Kidney (tissue), 14 donors: Measurements from ENCODE around the gene COL4A2. TPM values are rescaled to one million over a fixed set of nuclear protein-coding genes. Genes with fewer than 3 reads are reported as not detected.

Source experiments
- DNase-seq, 5 donors: peaks; one replicate each; pipeline ENCODE4 v3.0.0-alpha.2; 2013 to 2020
- FAIRE-seq: peaks from 2 replicates; lab custom pipeline; 2012; peaks lifted over from hg19 to GRCh38; lab: Jason Lieb, UNC
- H3K27ac ChIP-seq, 2 donors: one replicate each; pipeline ENCODE4 v1.7.0; 2013; ENCODE audit warnings: low read depth in 2 of 2, low read length in 2 of 2, inconsistent platforms in 1 of 2
- H3K27me3 ChIP-seq: one replicate; pipeline ENCODE4 v1.7.1; 2013; ENCODE audit warnings: low read length, inconsistent platforms; ENCODE audit not compliant: control insufficient read depth, insufficient read depth
- H3K36me3 ChIP-seq, 3 donors: one replicate each; pipeline versions ENCODE4 v1.7.0 to v1.7.1; 2013; ENCODE audit warnings: low read length in 3 of 3, control low read depth in 1 of 3, inconsistent platforms in 1 of 3; ENCODE audit not compliant: insufficient read depth in 3 of 3, control insufficient read depth in 2 of 3
- H3K4me1 ChIP-seq, 3 donors: one replicate each; pipeline versions ENCODE4 v1.7.0 to v1.7.1; 2013; ENCODE audit warnings: low read length in 3 of 3, inconsistent platforms in 1 of 3, low read depth in 1 of 3; ENCODE audit not compliant: control insufficient read depth in 2 of 3, insufficient read depth in 2 of 3
- H3K4me3 ChIP-seq, 3 donors: one replicate each; pipeline versions ENCODE4 v1.7.0 to v1.8.1; 2013; ENCODE audit warnings: low read length in 3 of 3, control low read depth in 1 of 3, inconsistent platforms in 1 of 3
- H3K9ac ChIP-seq, 3 donors: one replicate each; pipeline versions ENCODE4 v1.7.0 to v1.7.1; 2013; ENCODE audit warnings: low read length in 3 of 3, control low read depth in 1 of 3, inconsistent platforms in 1 of 3
- H3K9me3 ChIP-seq, 3 donors: one replicate each; pipeline versions ENCODE4 v1.7.0 to v1.7.1; 2013; ENCODE audit warnings: low read length in 3 of 3, control low read depth in 1 of 3, inconsistent platforms in 1 of 3; ENCODE audit not compliant: control insufficient read depth in 2 of 3, insufficient read depth in 1 of 3
- CTCF ChIP-seq: IDR thresholded peaks from 3 replicates; pipeline ENCODE4 v1.5.1; 2012; ENCODE audit warnings: mild to moderate bottlenecking, moderate library complexity, borderline replicate concordance; ENCODE audit not compliant: insufficient read depth; ENCODE audit errors: extremely low read depth
- intact Hi-C: fragments of 100-400 bp; cut with DNase I; formaldehyde crosslinking; loops from one replicate; pipeline ENCODE4 v1.11.1; 2022
- polyA plus RNA-seq: library from polyadenylated mRNA; stranded (reverse); fragments of 350-450 nt; fragmentation: Illumina TruSeq; extraction: RNeasy Lipid Tissue Mini Kit (QIAGEN cat#74804); gene quantifications from one replicate; pipeline ENCODE4 v1.2.3, GENCODE V29; 2014; ENCODE audit warnings: low read depth, low replicate concordance; ENCODE audit not compliant: insufficient read depth
- total RNA-seq: library from RNA; stranded (reverse); fragmentation: NEBNext Ultra II Directional; extraction: Animal tissue kit (Norgen Biotek cat#: 25700); gene quantifications from one replicate; pipeline ENCODE4 v1.2.1, GENCODE V29; 2021
- donor health status: control.
- donor health status: control.
- donor health status: control.
- donor health status: control.
- donor health status: control.
- donor health status: DM: yes; HTN: yes; CAD: no.
- donor health status: Normal renal cell carcinoma (clear cell type).

The COL4A2 gene
- total and polyA plus RNA-seq, 2 donors from 2014 or later: 126 to 265 TPM

- intact Hi-C loops: no loop called here
- no peaks in the 10 kb centered on the region for H3K27me3 ChIP-seq
- H3K9me3 ChIP-seq: no peaks in the 10 kb centered on the region
- no peak for TF ChIP-seq CTCF
- peaks cover 0 to 7% (median 7%) of the 10 kb centered on the region in 3 donors for H3K4me1 ChIP-seq
- no peak for FAIRE-seq
- no peaks in the 10 kb centered on the region for H3K36me3 ChIP-seq
- no peak overlapping the region for H3K9ac ChIP-seq
- H3K27ac ChIP-seq: no peak overlapping the region
- no peak overlapping the region for H3K4me3 ChIP-seq
- DNase-seq: no peak
These were observed 17.4 kb upstream of the COL4A2 start for GRCh38 chr13:110289661-110290060.

- FAIRE-seq: no peak
- Histone ChIP-seq H3K27ac (no peak overlapping the region), H3K4me3 (no peak overlapping the region)
These were observed 16.9 kb upstream of the COL4A2 start for GRCh38 chr13:110290153-110290552.

GRCh38 chr13:110290826-110291225, 16.3 kb upstream of the COL4A2 start:
- H3K4me3 ChIP-seq: no peak overlapping the region
- no peak for TF ChIP-seq CTCF
- H3K36me3 ChIP-seq: no peaks in the 10 kb centered on the region
- H3K9me3 ChIP-seq: no peaks in the 10 kb centered on the region
- no peaks in the 10 kb centered on the region for H3K27me3 ChIP-seq
- H3K27ac ChIP-seq: no peak overlapping the region
- intact Hi-C loops: no loop called here
- DNase-seq (no peak), FAIRE-seq (no peak)
- H3K9ac ChIP-seq: no peak overlapping the region
- peaks cover 0 to 7% (median 7%) of the 10 kb centered on the region in 3 donors for H3K4me1 ChIP-seq

More at GRCh38 chr13:110290153-110290552, 16.9 kb upstream of the COL4A2 start:
- Histone ChIP-seq H3K9me3 (no peaks in the 10 kb centered on the region), H3K4me1 (peaks cover 0 to 7% (median 7%) of the 10 kb centered on the region in 3 donors), H3K9ac (no peak overlapping the region), H3K36me3 (no peaks in the 10 kb centered on the region), H3K27me3 (no peaks in the 10 kb centered on the region)
- intact Hi-C loops: no loop called here
- peak in 1 of 5 donors; percentile 24 for DNase-seq
- TF ChIP-seq CTCF: no peak

- no peak overlapping the region for H3K9ac ChIP-seq
- DNase-seq: no peak
- no peaks in the 10 kb centered on the region for H3K36me3 ChIP-seq
- H3K4me3 ChIP-seq: no peak overlapping the region
- H3K4me1 ChIP-seq: peaks cover 0 to 7% (median 7%) of the 10 kb centered on the region in 3 donors
- H3K27me3 ChIP-seq: no peaks in the 10 kb centered on the region
- TF ChIP-seq CTCF: no peak
- no peak overlapping the region for H3K27ac ChIP-seq
- intact Hi-C loops: no loop called here
- no peak for FAIRE-seq
- no peaks in the 10 kb centered on the region for H3K9me3 ChIP-seq
These were observed 15.8 kb upstream of the COL4A2 start for GRCh38 chr13:110291286-110291685.
